Duodenal mucosa (tissue), 2 donors: ENCODE data around the gene TBCE.
"Not testable (repeated sequence)": the region's sequence is repeated elsewhere in the genome, so short reads cannot be mapped to it uniquely, and the experiment has no call there.

Experiments
- H3K27ac ChIP-seq: one replicate; pipeline ENCODE4 v1.7.0; 2013; ENCODE audit warnings: low read depth, low read length
- H3K27me3 ChIP-seq, 2 donors: one replicate each; pipeline ENCODE4 v1.7.0; 2013; ENCODE audit warnings: low read length in 2 of 2, control low read depth in 1 of 2; ENCODE audit not compliant: insufficient read depth in 2 of 2, control insufficient read depth in 1 of 2
- H3K36me3 ChIP-seq, 2 donors: one replicate each; pipeline ENCODE4 v1.7.0; 2013; ENCODE audit warnings: low read length in 2 of 2, control low read depth in 1 of 2; ENCODE audit not compliant: insufficient read depth in 2 of 2, control insufficient read depth in 1 of 2
- H3K4me1 ChIP-seq, 2 donors: one replicate each; pipeline ENCODE4 v1.7.0; 2013; ENCODE audit warnings: low read length in 2 of 2, control low read depth in 1 of 2; ENCODE audit not compliant: insufficient read depth in 2 of 2, control insufficient read depth in 1 of 2
- H3K4me3 ChIP-seq, 2 donors: one replicate each; pipeline ENCODE4 v1.7.0; 2013; ENCODE audit warnings: low read length in 2 of 2, low read depth in 1 of 2
- H3K9ac ChIP-seq, 2 donors: one replicate each; pipeline ENCODE4 v1.7.0; 2013; ENCODE audit warnings: low read length in 2 of 2, low read depth in 1 of 2
- H3K9me3 ChIP-seq, 2 donors: one replicate each; pipeline ENCODE4 v1.7.0; 2013; ENCODE audit warnings: low read length in 2 of 2, control low read depth in 1 of 2; ENCODE audit not compliant: control insufficient read depth in 1 of 2

Gene TBCE

DNA sequence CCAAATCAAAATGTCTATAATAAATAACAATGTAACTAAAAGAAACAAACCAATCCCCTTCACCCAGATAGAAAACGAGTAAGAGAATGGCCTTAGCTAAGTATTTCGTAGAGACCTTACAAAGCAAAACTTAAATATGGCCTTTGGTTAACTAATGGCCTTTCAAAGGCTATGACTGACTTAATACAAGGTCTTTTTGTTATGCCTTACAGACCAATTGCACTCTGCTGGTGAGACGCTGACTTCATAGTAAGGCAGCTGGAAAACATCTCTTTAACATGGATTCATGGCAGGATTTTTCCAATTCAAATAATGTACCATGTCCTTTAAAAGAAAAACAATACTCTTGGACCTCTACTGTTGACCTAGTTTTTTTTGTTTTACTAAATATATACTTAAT, 15.8 kb upstream of the TBCE start:
- Histone ChIP-seq H3K9me3 (no peaks in the 10 kb centered on the region), H3K27ac (no peak overlapping the region), H3K4me1 (no peaks in the 10 kb centered on the region), H3K27me3 (no peaks in the 10 kb centered on the region), H3K9ac (no peak overlapping the region), H3K4me3 (no peak overlapping the region), H3K36me3 (no peaks in the 10 kb centered on the region)

- Histone ChIP-seq H3K4me3 (no peak overlapping the region), H3K36me3 (no peaks in the 10 kb centered on the region), H3K27ac (no peak overlapping the region), H3K27me3 (no peaks in the 10 kb centered on the region), H3K9me3 (no peaks in the 10 kb centered on the region), H3K9ac (no peak overlapping the region), H3K4me1 (no peaks in the 10 kb centered on the region)
These were observed 15.3 kb upstream of the TBCE start for GRCh38 chr1:235351898-235352297.

DNA sequence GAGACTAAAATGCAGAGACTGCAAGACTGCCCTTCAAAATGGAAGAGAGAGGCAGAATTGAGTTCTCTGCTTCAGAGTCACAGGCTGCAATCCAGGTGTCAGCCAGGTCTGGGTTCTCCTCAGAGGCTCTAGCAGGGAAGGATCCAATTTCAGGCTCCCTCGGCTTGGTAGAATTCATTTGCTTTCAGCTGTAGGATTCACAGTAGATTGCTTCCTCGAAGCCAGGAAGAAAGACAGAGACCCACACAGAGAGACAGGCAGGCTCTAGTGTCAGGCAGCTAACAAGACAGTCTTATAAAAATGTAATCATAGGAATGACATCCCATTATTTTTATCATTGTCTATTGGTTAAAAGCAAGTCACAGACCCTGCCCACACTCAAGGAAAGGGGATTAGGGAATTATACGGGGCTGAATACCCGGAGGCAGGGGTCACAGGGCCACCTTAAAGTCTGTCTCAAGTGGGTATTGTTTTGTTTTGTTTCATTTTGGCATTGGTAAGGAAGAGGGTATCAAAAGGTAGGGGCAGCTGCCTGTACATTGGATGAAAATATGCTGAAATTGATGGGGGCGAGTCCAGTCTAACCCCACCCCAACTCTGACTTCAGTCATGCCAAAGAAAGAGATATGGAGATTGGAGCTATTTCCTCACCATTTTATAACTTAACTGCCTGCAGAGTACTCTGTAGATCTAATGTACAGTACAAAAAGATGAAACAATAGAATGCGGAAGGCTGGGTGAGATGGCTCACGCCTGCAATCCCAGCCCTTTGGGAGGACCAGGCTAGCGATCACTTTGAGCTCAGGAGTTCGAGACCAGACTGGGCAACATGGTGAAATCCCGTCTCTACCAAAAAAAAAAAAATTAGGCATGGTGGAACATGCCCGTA, 9.5 kb upstream of the TBCE start:
- Histone ChIP-seq H3K27ac (no peak overlapping the region), H3K4me1 (no peaks in the 10 kb centered on the region), H3K9ac (no peak overlapping the region), H3K9me3 (no peaks in the 10 kb centered on the region), H3K27me3 (no peaks in the 10 kb centered on the region), H3K4me3 (no peak overlapping the region), H3K36me3 (no peaks in the 10 kb centered on the region)

- Histone ChIP-seq H3K9me3 (no peaks in the 10 kb centered on the region), H3K36me3 (no peaks in the 10 kb centered on the region), H3K9ac (no peak overlapping the region), H3K27ac (no peak overlapping the region), H3K4me3 (no peak overlapping the region), H3K4me1 (no peaks in the 10 kb centered on the region), H3K27me3 (no peaks in the 10 kb centered on the region)
These were observed 8.3 kb upstream of the TBCE start for GRCh38 chr1:235358899-235359298.

- H3K27me3 ChIP-seq, H3K27ac ChIP-seq, H3K36me3 ChIP-seq, H3K4me1 ChIP-seq, H3K9ac ChIP-seq, H3K4me3 ChIP-seq, H3K9me3 ChIP-seq: not testable (repeated sequence)
These were observed 3.0 kb upstream of the TBCE start for GRCh38 chr1:235364189-235364588.

DNA sequence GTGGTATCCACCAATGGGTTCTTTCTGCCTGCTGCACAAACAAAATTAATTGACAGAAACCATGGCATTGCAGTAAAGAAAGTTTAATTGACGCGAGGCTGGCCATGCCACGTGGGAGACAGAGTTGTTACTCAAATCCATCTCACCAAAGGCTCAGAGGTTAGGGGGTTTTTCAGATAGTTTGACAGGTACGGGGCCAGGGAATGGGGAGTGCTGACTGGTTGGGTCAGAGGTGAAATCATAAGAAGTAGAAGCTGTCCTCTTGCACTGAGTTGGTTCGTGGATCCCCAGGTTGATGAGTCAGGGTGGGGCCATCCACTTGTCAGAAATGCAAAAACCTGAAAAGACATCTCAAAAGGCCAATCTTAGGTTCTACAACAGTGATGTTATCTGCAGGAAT, 941 bp upstream of the TBCE start:
- H3K27ac ChIP-seq = no peak overlapping the region
- no peaks in the 10 kb centered on the region for H3K27me3 ChIP-seq
- H3K36me3 ChIP-seq = no peaks in the 10 kb centered on the region
- H3K9ac ChIP-seq = peak overlapping the region in 1 of 2 donors; percentile 68
- no peak overlapping the region for H3K4me3 ChIP-seq
- H3K4me1 ChIP-seq = no peaks in the 10 kb centered on the region
- H3K9me3 ChIP-seq = no peaks in the 10 kb centered on the region

DNA sequence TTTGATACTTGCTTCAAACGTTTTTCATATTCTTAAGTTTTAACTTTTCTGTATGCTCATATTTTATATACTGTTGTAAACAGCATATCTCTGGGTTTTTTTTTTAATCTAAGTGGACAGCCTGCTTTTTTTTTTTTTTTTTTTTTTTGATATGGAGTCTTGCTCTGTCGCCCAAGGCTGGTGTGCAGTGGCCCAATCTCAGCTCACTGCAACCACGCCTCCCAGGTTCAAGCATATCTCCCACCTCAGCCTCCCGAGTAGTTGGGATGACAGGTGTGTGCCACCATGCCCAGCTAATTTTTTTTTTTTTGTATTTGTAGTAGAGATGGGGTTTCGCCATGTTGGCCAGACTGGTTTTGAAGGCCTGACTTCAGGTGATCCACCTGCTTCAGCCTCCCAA, 1.2 kb downstream of the TBCE start:
- H3K27ac ChIP-seq = no peak overlapping the region
- H3K4me3 ChIP-seq = peak overlapping the region in 1 of 2 donors; percentile 86
- H3K9me3 ChIP-seq = no peaks in the 10 kb centered on the region
- H3K9ac ChIP-seq = no peak overlapping the region
- H3K36me3 ChIP-seq = no peaks in the 10 kb centered on the region
- H3K27me3 ChIP-seq = no peaks in the 10 kb centered on the region
- H3K4me1 ChIP-seq = no peaks in the 10 kb centered on the region

- Histone ChIP-seq H3K9me3 (no peaks in the 10 kb centered on the region), H3K4me1 (no peaks in the 10 kb centered on the region), H3K9ac (no peak overlapping the region), H3K4me3 (no peak overlapping the region), H3K27me3 (no peaks in the 10 kb centered on the region), H3K27ac (no peak overlapping the region), H3K36me3 (peaks cover 0 to 3% of the 10 kb centered on the region in 2 donors)
These were observed 2.6 kb downstream of the TBCE start for GRCh38 chr1:235369802-235370201.

DNA sequence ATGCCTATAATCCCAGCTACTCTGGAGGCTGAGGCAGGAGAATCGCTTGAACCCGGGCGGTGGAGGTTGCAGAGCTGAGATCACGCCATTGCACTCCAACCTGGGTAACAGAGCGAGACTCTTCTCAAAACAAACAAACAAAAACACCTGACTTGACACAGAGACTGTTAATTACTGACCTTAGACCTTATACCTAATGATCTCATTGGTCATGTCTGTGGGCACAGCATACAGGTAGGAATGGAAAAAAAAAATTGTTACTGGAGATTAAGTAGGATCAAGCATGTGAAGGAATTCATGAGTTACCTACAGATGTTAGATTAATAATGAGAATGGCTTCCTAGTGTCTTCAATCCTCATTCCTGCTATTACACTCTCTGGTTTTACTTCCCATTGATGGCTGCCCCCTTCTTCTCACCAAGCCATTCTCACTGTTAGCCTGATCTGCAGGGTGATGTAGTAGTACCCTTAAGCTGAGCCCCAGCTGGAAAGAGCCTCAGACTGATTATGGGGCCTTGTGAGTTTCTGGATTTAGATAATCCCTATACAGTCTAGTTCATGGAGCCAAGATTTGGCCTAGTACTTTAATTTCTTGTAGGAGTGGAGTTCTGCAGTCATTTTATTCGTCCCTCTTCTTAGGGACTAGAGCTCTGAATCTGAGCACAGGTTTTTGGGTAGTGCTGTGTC, 8.8 kb downstream of the TBCE start:
- H3K36me3 ChIP-seq = peaks cover 0 to 6% of the 10 kb centered on the region in 2 donors
- no peaks in the 10 kb centered on the region for H3K9me3 ChIP-seq

DNA sequence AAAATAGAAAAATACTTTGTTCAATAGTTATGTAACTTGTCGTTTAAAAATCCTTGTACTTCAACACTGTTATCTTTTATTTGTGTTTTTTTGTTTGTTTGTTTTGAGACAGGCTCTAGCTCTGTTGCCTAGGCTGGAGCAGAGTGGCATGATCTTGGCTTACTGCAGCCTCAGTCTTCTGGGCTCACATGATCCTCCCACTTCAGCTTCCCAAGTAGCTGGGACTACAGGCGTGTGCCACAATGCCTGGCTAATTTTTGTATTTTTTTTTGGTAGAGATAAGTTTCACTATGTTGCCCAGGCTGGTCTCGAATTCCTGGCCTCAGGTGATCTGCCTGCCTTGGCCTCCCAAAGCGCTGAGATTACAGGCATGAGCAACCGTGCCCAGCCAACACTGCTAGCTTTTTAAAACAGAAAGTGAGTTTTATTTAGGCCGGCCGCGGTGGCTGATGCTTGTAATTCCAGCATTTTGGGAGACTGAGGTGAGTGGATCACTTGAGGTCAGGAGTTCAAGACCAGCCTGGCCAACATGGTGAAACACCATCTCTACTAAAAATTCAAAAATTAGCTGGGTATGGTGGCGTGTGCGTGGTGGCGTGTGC, 11.0 kb downstream of the TBCE start:
- not testable (repeated sequence) for H3K4me1 ChIP-seq, H3K36me3 ChIP-seq, H3K9me3 ChIP-seq, H3K9ac ChIP-seq, H3K4me3 ChIP-seq, H3K27me3 ChIP-seq, H3K27ac ChIP-seq

More for the DNA sequence above, 8.8 kb downstream of the TBCE start:
- Histone ChIP-seq H3K9ac (no peak overlapping the region), H3K4me3 (no peak overlapping the region), H3K27me3 (no peaks in the 10 kb centered on the region), H3K4me1 (no peaks in the 10 kb centered on the region), H3K27ac (no peak overlapping the region)
